ENCODE results near the gene TRIM26. TPM values are rescaled to one million over a fixed set of nuclear protein-coding genes. Genes with fewer than 3 reads are reported as not detected.

TRIM26 gene
- total and polyA plus RNA-seq, 2 donors (not counting 1 experiment from before 2014, with no cell fraction given), result 49.5 to 73.2 TPM

- Mint-ChIP-seq H3K27ac (no peak overlapping the region), H3K4me3 (no peak overlapping the region), H3K4me1 (no peaks in the 10 kb centered on the region), H3K9me3 (ENCODE audit: insufficient read depth) (no peaks in the 10 kb centered on the region), H3K27me3 (peaks cover 42% of the 10 kb centered on the region)
- Histone ChIP-seq H3K9me3 (ENCODE audit: control extremely low read depth in 1 of 3, control insufficient read depth in 2 of 3, insufficient read depth in 1 of 3, low read length in 2 of 3) (no peaks in the 10 kb centered on the region), H4K20me1 (ENCODE audit: control insufficient read depth, insufficient read depth, low read length, poor library complexity, severe bottlenecking) (no peaks in the 10 kb centered on the region), H3K79me2 (ENCODE audit: control insufficient read depth, insufficient read depth, low read length) (no peaks in the 10 kb centered on the region), H3K4me2 (replicated peaks; ENCODE audit: low read depth, low read length, poor library complexity, severe bottlenecking) (no peak overlapping the region), H2AFZ (ENCODE audit: insufficient read depth, low read depth, low read length, poor library complexity, severe bottlenecking) (no peak overlapping the region), H3K4me3 (ENCODE audit: control extremely low read depth in 1 of 5, extremely low read depth in 1 of 5, insufficient read depth in 1 of 5, low read depth in 2 of 5, low read length in 4 of 5) (no peak overlapping the region), H3K4me1 (ENCODE audit: control insufficient read depth in 2 of 2, insufficient read depth in 2 of 2, low read length in 2 of 2) (no peaks in the 10 kb centered on the region), H3K9ac (ENCODE audit: low read length) (no peak overlapping the region), H3K36me3 (replicated peaks in 1 of 2; ENCODE audit: control extremely low read depth in 1 of 2, control insufficient read depth in 1 of 2, extremely low read depth in 1 of 2, insufficient read depth in 2 of 2, low read length in 1 of 2) (no peaks in the 10 kb centered on the region), H3K27ac (ENCODE audit: low read length in 2 of 2) (no peak overlapping the region), H3K27me3 (replicated peaks in 1 of 4; ENCODE audit: control extremely low read depth in 1 of 4, control insufficient read depth in 3 of 4, insufficient read depth in 4 of 4, low read length in 3 of 4) (peaks cover 0 to 23% (median 10%) of the 10 kb centered on the region in 4 experiments)
- no peak for TF ChIP-seq CTCF (IDR thresholded peaks at IDR 0.05)
- TF ChIP-seq EZH2 (IDR thresholded peaks at IDR 0.05; ENCODE audit: borderline replicate concordance, insufficient read depth, low read depth, low read length, poor library complexity, severe bottlenecking), result no peak
- WGBS (ENCODE audit: insufficient coverage), result 80% methylated on average over 1 of the region's 2 CpGs
- ATAC-seq (ENCODE audit: low read depth), result no peak
- ChIA-PET POLR2A (no interaction called here), CTCF (no interaction called here)
- intact Hi-C loops (cut with micrococcal nuclease), result no loop called here
- DNase-seq, result no peak
These were observed 55.2 kb downstream of the TRIM26 start for GRCh38 chr6:30157999-30158398.

- Mint-ChIP-seq H3K4me1 (no peaks in the 10 kb centered on the region), H3K27ac (no peak overlapping the region), H3K4me3 (no peak overlapping the region), H3K9me3 (ENCODE audit: insufficient read depth) (no peaks in the 10 kb centered on the region), H3K27me3 (peaks cover 47% of the 10 kb centered on the region)
- DNase-seq (no peak), ATAC-seq (ENCODE audit: low read depth) (no peak)
- intact Hi-C loops (cut with micrococcal nuclease), result no loop called here
- H2AFZ ChIP-seq (ENCODE audit: insufficient read depth, low read depth, low read length, poor library complexity, severe bottlenecking), result no peak overlapping the region
- no peak overlapping the region for H3K4me3 ChIP-seq (ENCODE audit: control extremely low read depth in 1 of 5, extremely low read depth in 1 of 5, insufficient read depth in 1 of 5, low read depth in 2 of 5, low read length in 4 of 5)
- no peaks in the 10 kb centered on the region for H3K79me2 ChIP-seq (ENCODE audit: control insufficient read depth, insufficient read depth, low read length)
- TF ChIP-seq CTCF (IDR thresholded peaks at IDR 0.05) (no peak), EZH2 (IDR thresholded peaks at IDR 0.05; ENCODE audit: borderline replicate concordance, insufficient read depth, low read depth, low read length, poor library complexity, severe bottlenecking) (no peak)
- no peaks in the 10 kb centered on the region for H4K20me1 ChIP-seq (ENCODE audit: control insufficient read depth, insufficient read depth, low read length, poor library complexity, severe bottlenecking)
- peaks cover 0 to 26% (median 10%) of the 10 kb centered on the region in 4 experiments for H3K27me3 ChIP-seq (replicated peaks in 1 of 4; ENCODE audit: control extremely low read depth in 1 of 4, control insufficient read depth in 3 of 4, insufficient read depth in 4 of 4, low read length in 3 of 4)
- H3K9ac ChIP-seq (ENCODE audit: low read length), result no peak overlapping the region
- ChIA-PET CTCF (no interaction called here), POLR2A (interaction anchor here (0.7 kb wide), 1 partner anchor 8 kb away, joined by 4 read pairs; no protein-coding TSS in a partner anchor)
- no peaks in the 10 kb centered on the region for H3K4me1 ChIP-seq (ENCODE audit: control insufficient read depth in 2 of 2, insufficient read depth in 2 of 2, low read length in 2 of 2)
- H3K27ac ChIP-seq (ENCODE audit: low read length in 2 of 2), result no peak overlapping the region
- no peaks in the 10 kb centered on the region for H3K36me3 ChIP-seq (replicated peaks in 1 of 2; ENCODE audit: control extremely low read depth in 1 of 2, control insufficient read depth in 1 of 2, extremely low read depth in 1 of 2, insufficient read depth in 2 of 2, low read length in 1 of 2)
- no peaks in the 10 kb centered on the region for H3K9me3 ChIP-seq (ENCODE audit: control extremely low read depth in 1 of 3, control insufficient read depth in 2 of 3, insufficient read depth in 1 of 3, low read length in 2 of 3)
- H3K4me2 ChIP-seq (replicated peaks; ENCODE audit: low read depth, low read length, poor library complexity, severe bottlenecking), result no peak overlapping the region
These were observed 55.6 kb downstream of the TRIM26 start for GRCh38 chr6:30157581-30157980.

Measured in B cell (primary cell).